HCT116 (cell line): ENCODE results near the gene PRPF19. TPM values are rescaled to one million over a fixed set of nuclear protein-coding genes. Genes with fewer than 3 reads are reported as not detected.

Source experiments
- ATAC-seq: fragments of 200-7000 bp; cut with Tn5 transposase; 2 replicates; pipeline ENCODE4 v1.9.1; 2020; ENCODE audit warnings: mild to moderate bottlenecking, moderate library complexity
- BruUV-seq: library from RNA; stranded (reverse); fragments of 400-500 nt; replicated peaks from 2 replicates; lab custom pipeline; 2021; lab: Mats Ljungman, UMichigan
- CTCF ChIA-PET: fragments of 300-600 bp; sonication (Branson Sonifier 250); formaldehyde crosslinking; loops from one replicate; lab custom pipeline; 2021; ENCODE audit warnings: antibody characterized with exemption; lab: Charles Lee
- POLR2A ChIA-PET: fragments of 300-600, 350-600 bp; sonication (Branson Sonifier 250); formaldehyde crosslinking; loops from one replicate; lab custom pipeline; 2021; ENCODE audit warnings: antibody characterized with exemption; lab: Charles Lee
- RAD21 ChIA-PET, 2 experiments: fragments of 300-600 bp; sonication (Branson Sonifier 250); formaldehyde crosslinking; loops; one replicate each; lab custom pipeline; 2023; ENCODE audit warnings: low total read pairs in 2 of 2; ENCODE audit not compliant: uncharacterized antibody in 2 of 2, unreplicated experiment in 2 of 2, low non-redundant PET in 1 of 2; lab: Charles Lee
- DNase-seq: peaks from one replicate; pipeline ENCODE4 v3.0.0-alpha.2; 2010; ENCODE audit warnings: low read depth, low spot score
- H2AFZ ChIP-seq: fragments of 200-600 bp; shearing (Covaris generic), sonication (generic); 2 replicates; pipeline ENCODE4 v1.6.1; 2017; ENCODE audit warnings: low read depth, mixed run types, mixed read lengths, antibody characterized with exemption, low read length; ENCODE audit not compliant: poor library complexity, severe bottlenecking
- H3K27ac ChIP-seq: 2 replicates; pipeline ENCODE4 v1.5.1; 2012; ENCODE audit warnings: low read depth, low read length
- H3K27me3 ChIP-seq: fragments of 200-600 bp; sonication (generic); 2 replicates; pipeline ENCODE4 v1.6.1; 2016; ENCODE audit warnings: mixed run types, low read length, mixed read lengths; ENCODE audit not compliant: insufficient read depth
- H3K36me3 ChIP-seq, 2 experiments: fragments of 200-500 bp in 1 of 2; fragments of 200-600 bp in 1 of 2; sonication (Bioruptor generic) in 1 of 2; sonication (generic) in 1 of 2; 2 replicates each; pipeline versions ENCODE4 v1.5.1 to v1.6.1; 2014 to 2016; ENCODE audit warnings: low read length in 2 of 2, inconsistent platforms in 1 of 2, mixed read lengths in 1 of 2, mixed run types in 1 of 2; ENCODE audit not compliant: insufficient read depth in 2 of 2, control insufficient read depth in 1 of 2
- H3K4me1 ChIP-seq, 2 experiments: fragments of 200-600 bp in 1 of 2; sonication (generic) in 1 of 2; 2 replicates each; pipeline versions ENCODE4 v1.5.1 to v1.6.1; 2012 to 2017; ENCODE audit warnings: low read length in 2 of 2, inconsistent platforms in 1 of 2, mild to moderate bottlenecking in 1 of 2, mixed read lengths in 1 of 2, mixed run types in 1 of 2, moderate library complexity in 1 of 2; ENCODE audit not compliant: insufficient read depth in 2 of 2, control insufficient read depth in 1 of 2
- H3K4me2 ChIP-seq: fragments of 200-600 bp; sonication (generic); 2 replicates; pipeline ENCODE4 v1.6.1; 2017; ENCODE audit warnings: mixed run types, low read length, mixed read lengths
- H3K4me3 ChIP-seq, 2 experiments: fragments of 200-600 bp in 1 of 2; sonication (generic) in 1 of 2; replicated peaks in 1 of 2; 2 replicates each; pipeline ENCODE4 v1.5.1; 2011 to 2016; ENCODE audit warnings: low read length in 2 of 2, control low read depth in 1 of 2, low read depth in 1 of 2, mild to moderate bottlenecking in 1 of 2, mixed read lengths in 1 of 2, mixed run types in 1 of 2
- H3K79me2 ChIP-seq: fragments of 200-600 bp; sonication (generic); 2 replicates; pipeline ENCODE4 v1.6.1; 2017; ENCODE audit warnings: mild to moderate bottlenecking, mixed run types, low read length, moderate library complexity, mixed read lengths; ENCODE audit not compliant: insufficient read depth
- H3K9ac ChIP-seq: fragments of 200-600 bp; sonication (generic); 2 replicates; pipeline ENCODE4 v1.6.1; 2016; ENCODE audit warnings: low read length, mixed read lengths
- H3K9me2 ChIP-seq: fragments of 200-600 bp; sonication (generic), shearing (Covaris generic); 2 replicates; pipeline ENCODE4 v1.6.1; 2017; ENCODE audit warnings: mixed run types, mild to moderate bottlenecking, moderate library complexity; ENCODE audit not compliant: insufficient read depth
- H3K9me3 ChIP-seq, 2 experiments: fragments of 200-500 bp in 1 of 2; fragments of 200-600 bp in 1 of 2; sonication (Bioruptor generic) in 1 of 2; sonication (generic) in 1 of 2; 2 replicates each; pipeline ENCODE4 v1.6.1; 2014 to 2017; ENCODE audit warnings: low read length in 2 of 2, mixed read lengths in 2 of 2, inconsistent platforms in 1 of 2, low read depth in 1 of 2, mild to moderate bottlenecking in 1 of 2, mixed run types in 1 of 2, moderate library complexity in 1 of 2; ENCODE audit not compliant: control insufficient read depth in 1 of 2, insufficient read depth in 1 of 2
- H4K20me1 ChIP-seq: fragments of 200-600 bp; sonication (generic), shearing (Covaris generic); 2 replicates; pipeline ENCODE4 v1.6.1; 2017; ENCODE audit warnings: mixed run types, mild to moderate bottlenecking, moderate library complexity; ENCODE audit not compliant: insufficient read depth
- CBX3 ChIP-seq: IDR thresholded peaks from 2 replicates; pipeline ENCODE4 v1.6.1; 2012; ENCODE audit warnings: low read depth
- EGR1 ChIP-seq: IDR thresholded peaks from 2 replicates; pipeline ENCODE4 v1.6.1; 2012; ENCODE audit warnings: low read depth
- ELF1 ChIP-seq: IDR thresholded peaks from 2 replicates; pipeline ENCODE4 v1.6.1; 2012; ENCODE audit warnings: low read depth, borderline replicate concordance
- EZH2phosphoT487 ChIP-seq: fragments of 200-600 bp; IDR thresholded peaks from 2 replicates; pipeline ENCODE4 v1.6.1; 2018; ENCODE audit warnings: antibody characterized with exemption, borderline replicate concordance
- JUND ChIP-seq: IDR thresholded peaks from 2 replicates; pipeline ENCODE4 v1.6.1; 2012
- RAD21 ChIP-seq: IDR thresholded peaks from 2 replicates; pipeline ENCODE4 v1.6.1; 2012; ENCODE audit warnings: low read depth, mild to moderate bottlenecking
- SIN3A ChIP-seq: IDR thresholded peaks from 2 replicates; pipeline ENCODE4 v1.6.1; 2012; ENCODE audit warnings: low read depth
- SRF ChIP-seq: IDR thresholded peaks from 2 replicates; pipeline ENCODE4 v1.6.1; 2012; ENCODE audit warnings: low read depth
- ZBTB33 ChIP-seq: IDR thresholded peaks from 2 replicates; pipeline ENCODE4 v1.6.1; 2011; ENCODE audit warnings: mild to moderate bottlenecking, low read length, moderate library complexity; ENCODE audit not compliant: insufficient replicate concordance; ENCODE audit errors: extremely low read depth
- ZFX ChIP-seq: fragments of 450-650 bp; IDR thresholded peaks from 2 replicates; pipeline ENCODE4 v1.6.1; 2017
- intact Hi-C: fragments of 100-400 bp; cut with micrococcal nuclease; formaldehyde crosslinking; loops from 2 replicates; pipeline ENCODE4 v1.10.0; 2022
- total RNA-seq: library from RNA; stranded (reverse); gene quantifications from one replicate; pipeline ENCODE4 v1.2.1, GENCODE V29; 2021; ENCODE audit not compliant: unreplicated experiment

Gene PRPF19
- total RNA-seq, 1 experiment from 2014 or later, result 156 TPM

- ChIA-PET POLR2A (no interaction called here), CTCF (interaction anchor here (1.2 kb wide), 1 partner anchor 43 kb away, joined by 4 read pairs; no protein-coding TSS in a partner anchor)
Observed at GRCh38 chr11:60844870-60845221, 61.5 kb downstream of the PRPF19 start.

More at GRCh38 chr11:60844870-60845221, 61.5 kb downstream of the PRPF19 start:
- no peak overlapping the region for H3K27ac ChIP-seq
- RAD21 ChIA-PET, result no interaction called here
- H3K4me3 ChIP-seq, result no peak overlapping the region
- no peaks in the 10 kb centered on the region for H3K27me3 ChIP-seq
- H3K36me3 ChIP-seq, result peaks cover 13 to 47% of the 10 kb centered on the region in 2 experiments
- ATAC-seq (no peak), DNase-seq (no peak)
- H2AFZ ChIP-seq, result no peak overlapping the region
- no peaks in the 10 kb centered on the region for H4K20me1 ChIP-seq
- peaks cover 60% of the 10 kb centered on the region for H3K79me2 ChIP-seq
- H3K4me2 ChIP-seq, result no peak overlapping the region
- H3K9ac ChIP-seq, result no peak overlapping the region
- H3K9me2 ChIP-seq, result no peaks in the 10 kb centered on the region
- intact Hi-C loops, result no loop called here
- TF ChIP-seq ZBTB33 (no peak), ZFX (no peak), JUND (no peak), CBX3 (no peak), SIN3A (no peak), SRF (no peak), EGR1 (no peak), EZH2phosphoT487 (no peak), ELF1 (no peak), RAD21 (no peak)
- H3K4me1 ChIP-seq, result peaks cover 13 to 23% of the 10 kb centered on the region in 2 experiments
- no TSS peak for BruUV-seq
- no peaks in the 10 kb centered on the region for H3K9me3 ChIP-seq
